ENCODE results near the gene KRTAP9-9.
"Not testable (repeated sequence)": the region's sequence is repeated elsewhere in the genome, so short reads cannot be mapped to it uniquely, and the experiment has no call there.

DNA sequence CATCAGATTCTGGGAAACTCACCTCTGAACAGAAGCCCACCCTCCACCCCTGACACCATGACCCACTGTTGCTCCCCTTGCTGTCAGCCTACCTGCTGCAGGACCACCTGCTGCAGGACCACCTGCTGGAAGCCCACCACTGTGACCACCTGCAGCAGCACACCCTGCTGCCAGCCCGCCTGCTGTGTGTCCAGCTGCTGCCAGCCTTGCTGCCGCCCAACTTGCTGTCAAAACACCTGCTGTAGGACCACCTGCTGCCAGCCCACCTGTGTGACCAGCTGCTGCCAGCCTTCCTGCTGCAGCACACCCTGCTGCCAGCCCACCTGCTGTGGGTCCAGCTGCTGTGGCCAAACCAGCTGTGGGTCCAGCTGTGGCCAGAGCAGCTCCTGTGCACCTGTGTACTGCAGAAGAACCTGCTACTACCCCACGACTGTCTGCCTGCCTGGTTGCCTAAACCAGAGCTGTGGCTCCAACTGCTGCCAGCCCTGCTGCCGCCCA, 28.5 kb upstream of the KRTAP9-9 start, which contains the start of gene KRTAP9-2:
- TF ChIP-seq, protein P1, sequence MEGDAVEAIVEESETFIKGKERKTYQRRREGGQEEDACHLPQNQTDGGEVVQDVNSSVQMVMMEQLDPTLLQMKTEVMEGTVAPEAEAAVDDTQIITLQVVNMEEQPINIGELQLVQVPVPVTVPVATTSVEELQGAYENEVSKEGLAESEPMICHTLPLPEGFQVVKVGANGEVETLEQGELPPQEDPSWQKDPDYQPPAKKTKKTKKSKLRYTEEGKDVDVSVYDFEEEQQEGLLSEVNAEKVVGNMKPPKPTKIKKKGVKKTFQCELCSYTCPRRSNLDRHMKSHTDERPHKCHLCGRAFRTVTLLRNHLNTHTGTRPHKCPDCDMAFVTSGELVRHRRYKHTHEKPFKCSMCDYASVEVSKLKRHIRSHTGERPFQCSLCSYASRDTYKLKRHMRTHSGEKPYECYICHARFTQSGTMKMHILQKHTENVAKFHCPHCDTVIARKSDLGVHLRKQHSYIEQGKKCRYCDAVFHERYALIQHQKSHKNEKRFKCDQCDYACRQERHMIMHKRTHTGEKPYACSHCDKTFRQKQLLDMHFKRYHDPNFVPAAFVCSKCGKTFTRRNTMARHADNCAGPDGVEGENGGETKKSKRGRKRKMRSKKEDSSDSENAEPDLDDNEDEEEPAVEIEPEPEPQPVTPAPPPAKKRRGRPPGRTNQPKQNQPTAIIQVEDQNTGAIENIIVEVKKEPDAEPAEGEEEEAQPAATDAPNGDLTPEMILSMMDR (IDR thresholded peaks at IDR 0.05): not testable (repeated sequence)
- not testable (repeated sequence) for TF ChIP-seq EZH2 (IDR thresholded peaks at IDR 0.05; ENCODE audit: borderline replicate concordance, insufficient read depth, low read depth, low read length, poor library complexity, severe bottlenecking)

Measured in B cell (primary cell).